Nephron (organoid): Measurements from ENCODE around the gene COL8A1.

Experiments
- H3K27ac Mint-ChIP-seq, 3 experiments: 2 replicates each; pipeline ENCODE4 v1.8.0; 2020; ENCODE audit warnings: mixed read lengths in 3 of 3, mild to moderate bottlenecking in 2 of 3, moderate library complexity in 1 of 3
- H3K27me3 Mint-ChIP-seq: 2 replicates; pipeline ENCODE4 v1.8.0; 2021; ENCODE audit warnings: low read depth, mild to moderate bottlenecking, moderate library complexity, mixed read lengths
- H3K36me3 Mint-ChIP-seq: 2 replicates; pipeline ENCODE4 v1.8.0; 2020; ENCODE audit warnings: low read depth, mixed read lengths
- H3K4me1 Mint-ChIP-seq: 2 replicates; pipeline ENCODE4 v1.8.0; 2020; ENCODE audit warnings: mixed read lengths
- H3K4me3 Mint-ChIP-seq, 3 experiments: 2 replicates each; pipeline ENCODE4 v1.8.0; 2020; ENCODE audit warnings: mild to moderate bottlenecking in 3 of 3, mixed read lengths in 3 of 3, moderate library complexity in 2 of 3
- H3K9me3 Mint-ChIP-seq: 2 replicates; pipeline ENCODE4 v1.8.0; 2020; ENCODE audit warnings: mixed read lengths
- CTCF ChIP-seq, 3 experiments: fragments of 200-600 bp; sonication (generic); IDR thresholded peaks; one replicate each; pipeline ENCODE4 v1.5.0; 2021; ENCODE audit warnings: antibody characterized with exemption in 3 of 3; ENCODE audit not compliant: unreplicated experiment in 3 of 3

Gene COL8A1

GRCh38 chr3:99634881-99635280 lies 3.5 kb upstream of the COL8A1 start:
- Mint-ChIP-seq H3K4me1 (peaks cover 16% of the 10 kb centered on the region), H3K27me3 (peaks cover 79% of the 10 kb centered on the region), H3K4me3 (no peak overlapping the region), H3K27ac (peak overlapping the region in 1 of 3 experiments; percentile 14), H3K9me3 (no peaks in the 10 kb centered on the region), H3K36me3 (no peaks in the 10 kb centered on the region)
- no peak for TF ChIP-seq CTCF (IDR thresholded peaks at IDR 0.05; ENCODE audit: unreplicated experiment in 3 of 3)

- Mint-ChIP-seq H3K9me3 (no peaks in the 10 kb centered on the region), H3K27me3 (peaks cover 84% of the 10 kb centered on the region), H3K27ac (no peak overlapping the region), H3K36me3 (no peaks in the 10 kb centered on the region), H3K4me3 (no peak overlapping the region), H3K4me1 (peaks cover 16% of the 10 kb centered on the region)
- no peak for TF ChIP-seq CTCF (IDR thresholded peaks at IDR 0.05; ENCODE audit: unreplicated experiment in 3 of 3)
Observed at GRCh38 chr3:99635348-99635747, 3.0 kb upstream of the COL8A1 start.

- Mint-ChIP-seq H3K27me3 (peaks cover 98% of the 10 kb centered on the region), H3K4me1 (peaks cover 16% of the 10 kb centered on the region), H3K36me3 (no peaks in the 10 kb centered on the region), H3K27ac (no peak overlapping the region), H3K4me3 (peak overlapping the region; percentile 82 to 90 (median 86)), H3K9me3 (no peaks in the 10 kb centered on the region)
- no peak for TF ChIP-seq CTCF (IDR thresholded peaks at IDR 0.05; ENCODE audit: unreplicated experiment in 3 of 3)
Observed at GRCh38 chr3:99637016-99637367, 1.4 kb upstream of the COL8A1 start.

- peaks cover 16% of the 10 kb centered on the region for H3K4me1 Mint-ChIP-seq
- H3K4me3 Mint-ChIP-seq, result peak overlapping the region; percentile 82 to 90 (median 86)
- H3K27ac Mint-ChIP-seq, result peak overlapping the region; percentile 26 to 41 (median 26)
- H3K9me3 Mint-ChIP-seq, result no peaks in the 10 kb centered on the region
- peaks cover 95% of the 10 kb centered on the region for H3K27me3 Mint-ChIP-seq
- TF ChIP-seq CTCF (IDR thresholded peaks at IDR 0.05; ENCODE audit: unreplicated experiment in 3 of 3), result no peak
- H3K36me3 Mint-ChIP-seq, result no peaks in the 10 kb centered on the region
Observed at GRCh38 chr3:99637368-99638111, 854 bp upstream of the COL8A1 start.

- H3K27me3 Mint-ChIP-seq, result peaks cover 79% of the 10 kb centered on the region
- H3K4me1 Mint-ChIP-seq, result peaks cover 22% of the 10 kb centered on the region
- H3K27ac Mint-ChIP-seq, result no peak overlapping the region
- peak overlapping the region in 1 of 3 experiments; percentile 31 for H3K4me3 Mint-ChIP-seq
- no peaks in the 10 kb centered on the region for H3K36me3 Mint-ChIP-seq
- TF ChIP-seq CTCF (IDR thresholded peaks at IDR 0.05; ENCODE audit: unreplicated experiment in 3 of 3), result no peak
- no peaks in the 10 kb centered on the region for H3K9me3 Mint-ChIP-seq
Observed at GRCh38 chr3:99639579-99639978, 1.2 kb downstream of the COL8A1 start.
